Lower leg skin (tissue), 4 donors: ENCODE data around the gene RTP5. TPM values are rescaled to one million over a fixed set of nuclear protein-coding genes. Genes with fewer than 3 reads are reported as not detected.

Source experiments
- DNase-seq, 2 donors: peaks; one replicate each; pipeline ENCODE4 v3.0.0-alpha.2; 2019; ENCODE audit warnings: low spot score in 2 of 2
- H3K4me3 ChIP-seq: fragments of 200-600 bp; sonication (generic); 2 replicates; pipeline ENCODE4 v1.5.1; 2017; ENCODE audit warnings: mild to moderate bottlenecking, low read depth; ENCODE audit not compliant: poor library complexity, severe bottlenecking
- POLR2A ChIP-seq, 2 donors: fragments of 450-650 bp; IDR thresholded peaks; one replicate each; pipeline ENCODE4 v1.6.1; 2016 to 2017; ENCODE audit warnings: antibody characterized with exemption in 2 of 2, mild to moderate bottlenecking in 1 of 2, moderate library complexity in 1 of 2
- WGBS, 2 donors: methylation state at CpG; one replicate each; pipeline ENCODE4 v1.1.5; 2018; 5-methylcytosine and 5-hydroxymethylcytosine counted together
- intact Hi-C: fragments of 100-400 bp; cut with DNase I; formaldehyde crosslinking; loops from one replicate; pipeline ENCODE4 v1.15.0; 2023; ENCODE audit warnings: low total_unique reads
- total RNA-seq, 4 donors: library from RNA; depleted of rRNA; stranded (reverse); fragments of >200 nt; gene quantifications; one replicate each; pipeline ENCODE4 v1.1.0, GENCODE V29; 2016
- TF ChIP-seq, protein P1 (sequence below), 3 donors: fragments of 450-650 bp; IDR thresholded peaks; one replicate each; pipeline ENCODE4 v1.5.1; 2016; ENCODE audit warnings: antibody characterized with exemption in 3 of 3, mild to moderate bottlenecking in 3 of 3, moderate library complexity in 2 of 3

Gene RTP5
- total RNA-seq, 4 donors from 2014 or later = 0.10 to 0.23 TPM; not detected in 2

DNA sequence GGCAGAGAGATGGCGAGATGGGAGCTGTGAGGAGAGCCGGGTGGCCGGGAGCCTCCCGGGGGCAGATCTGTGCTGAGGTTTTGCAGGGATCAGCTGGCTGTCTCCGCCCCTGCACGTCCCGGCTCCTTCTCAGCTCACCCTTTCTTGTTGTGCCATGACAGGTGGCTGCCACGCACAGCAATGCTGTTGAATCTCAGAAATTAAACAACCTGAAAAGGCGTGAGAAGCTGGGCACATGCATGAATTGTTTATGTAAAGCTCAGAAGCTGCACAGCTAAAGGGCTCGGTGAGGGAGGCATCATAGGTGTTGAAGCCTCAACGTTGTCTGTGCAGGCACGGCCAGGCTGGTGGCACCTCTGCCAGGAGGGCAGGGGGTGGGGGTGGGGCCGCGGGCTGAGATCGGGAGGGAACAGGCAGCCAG lies 858 bp upstream of the RTP5 start:
- DNase-seq = no peak
- TF ChIP-seq, protein P1, sequence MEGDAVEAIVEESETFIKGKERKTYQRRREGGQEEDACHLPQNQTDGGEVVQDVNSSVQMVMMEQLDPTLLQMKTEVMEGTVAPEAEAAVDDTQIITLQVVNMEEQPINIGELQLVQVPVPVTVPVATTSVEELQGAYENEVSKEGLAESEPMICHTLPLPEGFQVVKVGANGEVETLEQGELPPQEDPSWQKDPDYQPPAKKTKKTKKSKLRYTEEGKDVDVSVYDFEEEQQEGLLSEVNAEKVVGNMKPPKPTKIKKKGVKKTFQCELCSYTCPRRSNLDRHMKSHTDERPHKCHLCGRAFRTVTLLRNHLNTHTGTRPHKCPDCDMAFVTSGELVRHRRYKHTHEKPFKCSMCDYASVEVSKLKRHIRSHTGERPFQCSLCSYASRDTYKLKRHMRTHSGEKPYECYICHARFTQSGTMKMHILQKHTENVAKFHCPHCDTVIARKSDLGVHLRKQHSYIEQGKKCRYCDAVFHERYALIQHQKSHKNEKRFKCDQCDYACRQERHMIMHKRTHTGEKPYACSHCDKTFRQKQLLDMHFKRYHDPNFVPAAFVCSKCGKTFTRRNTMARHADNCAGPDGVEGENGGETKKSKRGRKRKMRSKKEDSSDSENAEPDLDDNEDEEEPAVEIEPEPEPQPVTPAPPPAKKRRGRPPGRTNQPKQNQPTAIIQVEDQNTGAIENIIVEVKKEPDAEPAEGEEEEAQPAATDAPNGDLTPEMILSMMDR (IDR thresholded peaks at IDR 0.05) = no peak
- TF ChIP-seq POLR2A (IDR thresholded peaks at IDR 0.05) = no peak
- H3K4me3 ChIP-seq = no peak overlapping the region
- WGBS, 2 donors = 30% methylated on average over 15 of the region's 15 CpGs
- intact Hi-C loops = no loop called here

DNA sequence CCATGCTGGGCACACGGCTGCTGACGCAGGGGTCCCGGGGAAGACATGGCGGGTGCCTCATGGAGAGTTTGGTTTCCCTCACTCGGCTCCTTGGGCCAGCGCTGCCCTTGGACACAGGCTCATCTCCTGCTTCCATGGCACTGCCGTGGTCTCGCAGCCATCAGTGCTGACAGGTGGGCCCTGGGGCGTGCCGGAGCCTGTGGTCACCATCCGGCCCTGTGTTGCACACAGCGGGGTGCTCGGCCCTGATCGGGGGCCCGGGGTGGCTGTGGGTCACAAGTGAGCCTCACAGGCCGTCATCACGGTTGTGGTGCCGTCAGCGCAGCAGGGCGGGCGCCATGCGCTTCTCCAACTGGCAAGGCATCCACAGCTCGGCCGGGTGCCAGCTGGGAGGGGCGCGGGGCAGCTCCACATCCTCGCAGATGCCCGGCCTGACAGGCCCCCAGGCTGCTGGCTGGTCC lies 582 bp downstream of the RTP5 start:
- intact Hi-C loops = no loop called here
- TF ChIP-seq POLR2A (IDR thresholded peaks at IDR 0.05) = no peak
- TF ChIP-seq, protein P1 (IDR thresholded peaks at IDR 0.05) = no peak
- DNase-seq = no peak
- WGBS, 2 donors = 72 to 78% methylated on average over 24 to 25 of the region's 28 CpGs
- H3K4me3 ChIP-seq = no peak overlapping the region

DNA sequence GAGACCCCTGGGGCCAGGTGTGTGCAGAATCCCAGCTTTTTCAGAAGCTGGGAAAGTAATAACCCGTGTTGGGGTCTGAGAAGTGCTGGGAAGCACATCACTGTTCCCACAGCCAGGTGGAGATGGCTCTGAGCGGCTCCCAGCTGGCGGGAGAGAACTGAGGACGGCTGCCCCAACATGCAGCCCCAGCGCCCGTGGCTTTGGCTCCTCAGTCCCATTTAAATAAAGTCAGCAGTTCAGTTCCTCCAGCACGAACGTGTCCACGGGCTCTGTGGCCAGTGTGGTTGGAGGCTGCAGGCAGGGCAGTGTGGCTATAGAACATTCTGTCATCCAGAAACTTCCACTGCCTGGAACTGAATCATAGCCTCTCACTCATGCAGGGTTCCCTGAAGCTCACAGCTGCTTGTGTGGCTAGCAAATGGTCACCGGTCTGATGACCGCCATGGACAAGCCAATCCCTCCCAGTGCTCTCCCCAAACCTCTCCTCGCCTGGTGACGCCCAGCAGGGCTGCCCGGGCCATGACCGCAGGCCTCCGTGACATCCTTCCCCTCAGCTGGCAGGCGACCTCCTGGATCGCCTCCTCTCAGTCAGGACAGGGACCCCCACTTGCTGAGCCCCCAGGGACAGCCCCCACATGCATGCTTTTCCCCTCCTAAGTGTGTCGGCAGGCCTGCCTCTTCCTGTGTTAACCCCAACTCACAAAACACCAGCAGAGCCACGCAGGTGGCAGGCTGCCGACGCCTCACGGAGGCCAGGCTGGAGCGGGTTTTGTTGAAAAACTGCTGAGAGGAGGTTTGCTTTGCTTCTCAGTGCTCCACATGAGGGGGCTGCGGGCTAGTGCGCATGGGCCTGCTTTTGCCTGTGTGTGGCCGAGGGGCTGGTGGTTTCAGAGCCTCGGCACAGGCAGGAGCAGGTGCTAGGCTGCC lies 1.3 kb downstream of the RTP5 start:
- TF ChIP-seq, protein P1 (IDR thresholded peaks at IDR 0.05) = no peak
- no peak for TF ChIP-seq POLR2A (IDR thresholded peaks at IDR 0.05)
- intact Hi-C loops = no loop called here
- WGBS, 2 donors = 60 to 62% methylated on average over 25 to 28 of the region's 28 CpGs
- DNase-seq = no peak
- H3K4me3 ChIP-seq = no peak overlapping the region

DNA sequence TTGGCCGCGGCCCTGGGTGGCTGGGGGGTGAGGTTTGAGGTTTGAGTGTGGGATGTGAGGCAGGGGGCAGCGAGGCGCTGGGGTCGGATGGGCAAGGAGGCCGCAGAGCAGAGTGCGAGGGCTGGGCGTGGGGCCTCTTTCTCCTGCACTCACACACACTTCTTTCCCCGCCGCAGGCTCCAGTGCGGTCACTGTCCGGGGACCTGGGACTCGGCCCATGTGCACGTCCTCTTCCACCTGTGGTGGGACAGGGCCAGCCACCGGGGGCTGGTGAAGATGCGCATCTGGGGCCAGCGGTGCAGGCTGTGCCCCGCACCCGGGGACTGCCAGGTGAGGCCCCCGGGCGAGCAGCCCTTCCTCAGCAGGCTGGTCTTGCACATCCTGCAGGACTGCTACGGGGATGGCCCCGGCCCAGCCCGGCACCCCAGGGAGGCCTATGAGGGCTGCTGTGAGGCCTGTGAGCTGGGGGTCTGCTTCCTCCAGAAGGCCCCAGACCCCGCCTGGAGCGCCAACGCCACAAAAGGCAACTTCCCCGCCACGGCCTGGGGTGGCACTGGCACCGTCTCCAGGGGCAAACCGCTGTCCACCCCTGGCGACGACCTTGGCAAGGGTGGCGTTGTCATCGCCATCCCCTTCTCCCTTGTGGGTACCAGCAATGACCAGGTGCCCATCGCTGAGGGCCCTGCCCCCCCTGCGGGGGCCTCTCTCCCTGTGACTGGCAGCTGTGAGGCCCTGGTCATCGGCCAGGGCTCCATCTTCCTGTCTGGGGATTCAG lies 2.2 kb downstream of the RTP5 start:
- WGBS, 2 donors = 90 to 92% methylated on average over 33 to 34 of the region's 38 CpGs
- TF ChIP-seq POLR2A (IDR thresholded peaks at IDR 0.05) = no peak
- TF ChIP-seq, protein P1 (IDR thresholded peaks at IDR 0.05) = no peak
- H3K4me3 ChIP-seq = no peak overlapping the region
- intact Hi-C loops = no loop called here
- no peak for DNase-seq

DNA sequence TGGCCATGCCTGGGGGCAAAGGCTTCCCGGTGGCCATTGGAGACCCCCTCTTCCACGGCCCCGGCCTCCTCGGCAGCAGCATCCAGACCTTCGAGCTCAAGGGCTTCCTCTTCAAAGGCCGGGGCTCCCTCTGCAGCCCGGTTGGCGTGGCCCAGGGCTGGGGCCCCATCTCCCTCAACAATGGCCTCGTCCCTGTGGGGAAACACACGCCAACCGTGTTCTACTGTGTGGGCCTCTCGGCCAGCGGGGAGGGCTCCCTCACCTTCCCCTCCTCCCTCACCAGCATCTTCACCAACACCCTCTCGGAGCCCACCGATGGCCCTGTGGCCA lies 2.7 kb downstream of the RTP5 start:
- intact Hi-C loops = no loop called here
- 80 to 92% methylated on average over 11 to 14 of the region's 15 CpGs for WGBS, 2 donors
- H3K4me3 ChIP-seq = no peak overlapping the region
- no peak for DNase-seq
- no peak for TF ChIP-seq POLR2A (IDR thresholded peaks at IDR 0.05)
- TF ChIP-seq, protein P1 (IDR thresholded peaks at IDR 0.05) = no peak
